Measurements from ENCODE around the gene ADAMTS2. TPM values are rescaled to one million over a fixed set of nuclear protein-coding genes. Genes with fewer than 3 reads are reported as not detected.

ADAMTS2 gene
- total and polyA plus RNA-seq, 2 of the 4 experiments (the other 2 are of a cell fraction) = 19.0 to 58.8 TPM

- H3K56ac ChIP-seq (ENCODE audit: extremely low read depth, insufficient read depth, low read length) = no peak overlapping the region
- H3K4ac ChIP-seq (ENCODE audit: low read depth, low read length) = no peak overlapping the region
- no peak overlapping the region for H3K14ac ChIP-seq (replicated peaks; ENCODE audit: low read depth, low read length)
- H4K20me1 ChIP-seq (ENCODE audit: insufficient read depth, low read length) = no peaks in the 10 kb centered on the region
- H2BK15ac ChIP-seq (ENCODE audit: low read depth, low read length) = no peak overlapping the region
- H4K8ac ChIP-seq (ENCODE audit: low read depth in 2 of 2, low read length in 2 of 2) = no peak overlapping the region
- H2AFZ ChIP-seq (replicated peaks; ENCODE audit: low read length, poor library complexity) = no peak overlapping the region
- H3K79me1 ChIP-seq (ENCODE audit: low read depth in 1 of 2, low read length in 2 of 2) = no peaks in the 10 kb centered on the region
- no peaks in the 10 kb centered on the region for H3K9me3 ChIP-seq (ENCODE audit: control insufficient read depth, insufficient read depth, low read length)
- peaks cover 2% of the 10 kb centered on the region; the same call in 1 of the 2 replicates for H3K9me1 ChIP-seq (ENCODE audit: insufficient read depth, low read length)
- WGBS, 2 experiments (ENCODE audit: extremely low coverage in 2 of 2, insufficient read length in 1 of 2) = 91% methylated on average over 16 of the region's 24 CpGs; no CpG with 5 or more reads in 1 of the 2 experiments
- H3K36me3 ChIP-seq (ENCODE audit: control insufficient read depth, insufficient read depth, low read length) = peaks cover 41% of the 10 kb centered on the region
- H2BK20ac ChIP-seq (ENCODE audit: low read depth, low read length) = no peak overlapping the region
- in situ Hi-C loops (cut with MboI; ENCODE audit: low sequenced_read_pairs) (no loop called here), intact Hi-C loops (cut with micrococcal nuclease) (no loop called here), dilution Hi-C loops (cut with HindIII; ENCODE audit: low sequenced_read_pairs, unreplicated experiment) (no loop called here)
- no peaks in the 10 kb centered on the region for H3K4me1 ChIP-seq (ENCODE audit: control insufficient read depth, insufficient read depth, low read length)
- no peak overlapping the region for H3K4me3 ChIP-seq (ENCODE audit: insufficient read depth, low read depth, low read length)
- no peak overlapping the region for H2AK9ac ChIP-seq (replicated peaks; ENCODE audit: low read depth, low read length, poor library complexity)
- H2BK120ac ChIP-seq (ENCODE audit: low read depth, low read length) = no peak overlapping the region
- H4K91ac ChIP-seq (ENCODE audit: insufficient read depth, low read depth, low read length) = no peak overlapping the region
- no peak overlapping the region for H2AK5ac ChIP-seq (ENCODE audit: low read depth, low read length)
- CTCF ChIA-PET = no interaction called here
- no peaks in the 10 kb centered on the region for H3K27me3 ChIP-seq (ENCODE audit: control insufficient read depth, insufficient read depth, low read length)
- H3K23ac ChIP-seq (ENCODE audit: low read depth, low read length) = no peak overlapping the region
- no peak overlapping the region for H3K18ac ChIP-seq (ENCODE audit: low read depth, low read length)
- POLR2A ChIA-PET (ENCODE audit: unreplicated experiment) = no interaction called here
- no peak for TF ChIP-seq RAD21 (IDR thresholded peaks at IDR 0.05; ENCODE audit: low read length)
- no peak for TF ChIP-seq RCOR1 (IDR thresholded peaks at IDR 0.05; ENCODE audit: insufficient replicate concordance, low read length)
- TF ChIP-seq SMC3 (IDR thresholded peaks at IDR 0.05; ENCODE audit: low read depth, low read length) = no peak
- TF ChIP-seq RFX5 (IDR thresholded peaks at IDR 0.05; ENCODE audit: low read depth, low read length) = no peak
- TF ChIP-seq BHLHE40 (IDR thresholded peaks at IDR 0.05; ENCODE audit: low read depth, low read length) = no peak
- no peak for TF ChIP-seq MXI1 (IDR thresholded peaks at IDR 0.05; ENCODE audit: borderline replicate concordance, low read depth, low read length)
- no peak for TF ChIP-seq CEBPB (IDR thresholded peaks at IDR 0.05; ENCODE audit: low read depth, low read length)
- no peak for TF ChIP-seq MAZ (IDR thresholded peaks at IDR 0.05; ENCODE audit: borderline replicate concordance, low read depth, low read length)
- no peak for TF ChIP-seq USF2 (IDR thresholded peaks at IDR 0.05; ENCODE audit: low read depth, low read length)
- no peak for TF ChIP-seq CTCF (conservative IDR thresholded peaks at IDR 0.05; ENCODE audit: low read depth, low read length)
- TF ChIP-seq NFE2L2 (IDR thresholded peaks at IDR 0.05; ENCODE audit: low read depth, low read length) = no peak
- no peak for DNase-seq
- H3K4me2 ChIP-seq (ENCODE audit: low read depth, low read length) = no peak overlapping the region
- no peak overlapping the region for H3K27ac ChIP-seq (ENCODE audit: insufficient read depth, low read length)
- ATAC-seq (ENCODE audit: low read depth) = no peak
- H3K9ac ChIP-seq (ENCODE audit: low read depth, low read length) = no peak overlapping the region
- H2BK5ac ChIP-seq (ENCODE audit: low read depth, low read length, poor library complexity, severe bottlenecking) = no peak overlapping the region
- BruUV-seq (replicated peaks) = no TSS peak
- H4K5ac ChIP-seq (ENCODE audit: low read depth, low read length) = no peak overlapping the region
Measured at GRCh38 chr5:179153341-179153901, 191.8 kb downstream of the ADAMTS2 start.
